ENCODE measurements around the gene TMEM200C.
"Not testable (repeated sequence)": the region's sequence is repeated elsewhere in the genome, so short reads cannot be mapped to it uniquely, and the experiment has no call there.

TMEM200C gene

DNA sequence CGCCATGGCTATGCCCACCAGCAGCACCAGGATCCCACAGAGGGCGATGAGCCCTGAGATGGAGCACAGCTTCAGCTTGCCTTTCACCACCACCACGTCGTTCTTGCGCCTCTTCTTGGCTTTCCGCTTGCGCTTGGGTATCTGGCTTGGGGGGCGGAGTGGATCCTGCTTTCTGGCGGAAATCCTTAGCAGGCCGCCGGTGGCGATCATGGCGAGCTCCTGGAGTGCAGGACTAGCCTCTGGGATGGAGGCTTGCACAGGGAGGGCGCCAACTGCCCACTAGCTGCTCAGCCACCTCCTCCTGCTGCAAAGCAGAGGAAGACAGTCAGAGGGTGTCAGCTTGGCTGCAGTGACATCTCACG lies 3.5 kb downstream of the TMEM200C start:
- no peak for DNase-seq

- no peak for DNase-seq
Measured at GRCh38 chr18:5891184-5891853, 4.0 kb downstream of the TMEM200C start.

- no peak for DNase-seq
Measured at GRCh38 chr18:5890331-5891183, 4.8 kb downstream of the TMEM200C start.

DNA sequence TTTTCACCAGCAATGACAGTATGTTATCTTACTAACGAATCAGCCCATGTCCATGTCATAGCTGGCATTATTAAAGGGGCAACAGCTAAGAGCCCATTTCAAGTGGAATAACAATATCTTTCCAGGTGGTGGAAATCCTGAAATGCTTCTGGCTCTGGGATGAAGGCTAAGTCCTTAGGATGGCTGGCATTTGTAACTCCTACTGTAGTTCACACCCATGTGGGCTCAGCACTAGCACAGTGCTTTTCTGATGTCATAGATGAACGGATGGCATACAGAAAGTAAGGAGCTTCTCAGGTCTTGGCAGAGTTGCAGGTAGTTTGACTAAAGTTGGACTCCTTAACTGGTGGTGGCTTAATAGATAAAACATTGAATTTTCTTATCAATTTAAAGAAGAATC lies 10.0 kb downstream of the TMEM200C start:
- no peak for DNase-seq

GRCh38 chr18:5884375-5884774 lies 10.9 kb downstream of the TMEM200C start:
- DNase-seq, result no peak

DNA sequence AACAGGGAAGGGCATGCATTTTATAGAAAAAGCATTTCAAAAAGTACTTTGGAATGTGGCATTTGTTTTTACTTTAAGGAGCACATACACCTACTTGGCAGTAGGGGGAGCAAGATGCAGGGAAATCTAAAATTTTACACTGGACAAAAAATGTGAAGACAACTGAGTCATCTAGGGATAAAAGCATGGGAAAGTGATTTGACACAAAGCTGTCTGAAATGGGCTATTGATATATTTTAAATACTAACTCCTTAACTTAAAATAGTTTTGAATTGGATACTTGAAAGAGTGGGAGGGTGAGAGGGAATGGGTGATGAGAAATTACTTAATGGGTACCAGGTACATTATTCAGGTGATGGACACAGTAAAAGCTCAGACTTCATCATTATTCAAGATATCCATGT lies 15.8 kb downstream of the TMEM200C start:
- peak; percentile 15 to 32 for DNase-seq

DNA sequence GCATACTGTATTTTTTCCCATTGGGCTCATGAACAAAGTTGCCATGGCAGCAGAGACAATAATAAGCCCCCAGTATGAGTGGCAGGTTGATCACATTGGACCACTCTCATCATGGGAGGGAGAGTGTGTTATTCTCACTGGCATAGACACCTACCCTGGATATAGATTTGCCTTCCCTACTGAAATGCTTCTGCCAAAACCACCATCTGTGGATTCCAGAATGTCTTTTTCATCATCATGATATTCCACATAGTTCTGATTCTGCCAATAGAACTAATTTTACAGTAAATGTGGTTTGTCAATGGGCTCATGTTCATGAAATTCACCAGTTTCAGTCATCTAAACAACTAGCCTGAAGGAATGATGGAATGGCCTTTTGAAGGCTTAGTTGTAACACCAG lies 18.4 kb downstream of the TMEM200C start:
- no peak for DNase-seq

DNA sequence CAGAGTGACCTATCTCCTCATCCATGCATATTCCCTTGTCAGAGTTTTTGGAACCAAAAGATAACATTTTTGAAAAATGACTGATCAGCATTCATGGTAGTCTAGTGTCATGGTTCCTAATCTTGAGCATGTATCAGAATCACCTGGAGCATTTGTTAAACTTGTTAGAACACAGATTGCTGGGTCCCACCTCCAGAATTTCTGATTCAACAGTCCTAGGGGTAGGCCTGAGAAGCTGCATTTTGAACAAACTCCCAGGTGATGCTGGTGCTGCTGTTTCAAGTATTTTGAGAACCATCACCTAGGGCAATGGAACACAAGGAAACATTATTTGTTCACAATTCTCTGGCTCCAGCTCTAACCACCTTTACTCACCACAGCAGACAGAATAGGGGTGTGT lies 21.0 kb downstream of the TMEM200C start:
- no peak for DNase-seq

DNA sequence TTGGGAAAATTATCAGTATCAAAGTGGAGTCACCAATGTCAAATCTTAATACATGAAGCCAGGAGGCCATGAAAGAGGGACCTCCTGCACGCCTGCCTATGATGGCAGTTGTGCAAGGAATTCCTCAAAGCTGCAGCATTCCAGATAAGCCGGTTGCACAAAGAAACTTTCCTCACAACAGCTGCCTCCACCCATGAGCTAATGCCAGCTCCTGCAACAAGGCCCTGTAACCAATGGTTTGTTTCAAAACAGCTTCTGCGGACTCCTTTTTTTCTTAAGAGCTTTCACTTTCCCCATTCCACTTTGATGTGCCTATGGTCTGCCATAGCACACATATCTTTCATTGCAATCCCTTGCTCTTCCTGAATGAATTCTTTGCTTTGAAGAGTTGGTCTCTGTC lies 22.4 kb downstream of the TMEM200C start:
- DNase-seq, result no peak

- no peak for DNase-seq
Measured at GRCh38 chr18:5871426-5871825, 23.9 kb downstream of the TMEM200C start.

DNA sequence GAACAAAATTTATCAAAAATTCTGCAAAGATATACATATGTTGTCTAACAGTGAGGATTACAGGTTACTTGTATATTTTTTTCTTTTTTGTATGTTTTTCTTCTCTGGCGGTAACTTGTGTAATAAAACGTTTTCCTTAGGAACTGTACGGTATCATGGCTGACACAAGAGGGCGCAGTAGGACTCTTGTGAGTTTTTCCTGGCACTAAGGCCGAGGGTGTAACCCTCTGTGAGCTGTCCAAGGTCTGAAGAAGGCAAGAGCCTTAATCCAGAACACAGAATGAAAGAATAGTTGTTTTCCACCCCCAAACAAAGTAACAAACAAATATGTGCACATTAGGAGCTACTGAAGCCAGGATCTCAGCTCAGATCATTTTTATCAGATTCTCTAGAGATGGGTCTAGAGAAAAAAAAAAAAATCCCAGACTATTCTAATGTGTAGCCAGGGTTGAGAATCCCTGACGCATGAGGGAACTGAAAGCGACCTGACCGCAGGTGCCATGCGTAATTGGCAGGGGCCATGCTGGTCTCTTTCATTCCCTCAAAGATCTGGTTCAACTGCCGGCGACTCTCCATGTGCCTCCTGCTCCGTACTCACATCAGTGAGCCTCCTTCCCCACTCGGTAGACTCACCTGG lies 27.0 kb downstream of the TMEM200C start:
- peak; percentile 81 to 85 for DNase-seq

GRCh38 chr18:5865521-5865920 lies 29.8 kb downstream of the TMEM200C start:
- DNase-seq, result no peak

- DNase-seq, result not testable (repeated sequence)
Measured at GRCh38 chr18:5862127-5862526, 33.2 kb downstream of the TMEM200C start.

- no peak for DNase-seq
Measured at GRCh38 chr18:5857180-5857579, 38.1 kb downstream of the TMEM200C start.

DNA sequence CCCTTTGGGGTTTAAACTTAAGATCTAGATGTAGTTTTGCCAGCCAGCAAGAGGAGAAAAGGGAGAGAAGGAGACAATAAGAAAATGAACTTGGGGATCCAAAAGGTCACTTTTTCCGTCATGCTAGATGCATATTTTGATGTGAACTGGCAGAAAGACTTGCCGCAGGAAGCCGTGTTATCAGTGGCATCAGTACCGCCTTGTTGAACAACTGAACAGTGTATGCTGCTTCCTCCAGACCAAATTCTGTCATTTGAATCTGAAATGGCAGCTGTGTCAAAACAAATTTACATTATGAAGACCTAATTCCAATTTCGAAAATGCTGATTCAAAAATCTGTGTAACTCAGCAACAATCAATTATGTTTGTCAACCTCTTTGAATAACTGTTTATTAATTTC lies 42.1 kb downstream of the TMEM200C start:
- DNase-seq, result no peak

DNA sequence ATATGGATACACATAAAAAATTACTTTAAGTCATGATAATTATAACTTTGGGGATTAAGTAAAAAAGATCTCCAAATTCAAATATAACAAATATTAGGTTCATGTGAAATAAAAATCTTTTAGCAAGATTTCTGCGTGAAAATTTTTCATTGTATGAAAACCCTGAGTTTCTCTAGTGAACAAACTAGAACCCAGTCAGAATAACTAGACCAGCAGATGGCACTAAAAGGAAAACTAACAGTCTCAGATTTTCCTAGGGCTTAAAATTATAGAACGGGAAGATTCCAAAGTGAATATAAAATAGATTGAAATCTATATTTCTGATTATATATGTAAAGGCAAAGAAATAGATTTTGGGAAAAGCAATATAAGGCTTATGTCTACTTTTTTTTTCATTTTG lies 43.3 kb downstream of the TMEM200C start:
- DNase-seq, result no peak

- no peak for DNase-seq
Measured at GRCh38 chr18:5842653-5843052, 52.7 kb downstream of the TMEM200C start.

- DNase-seq, result peak in 1 of 2 experiments; percentile 1
Measured at GRCh38 chr18:5841518-5841917, 53.8 kb downstream of the TMEM200C start.

- no peak for DNase-seq
Measured at GRCh38 chr18:5840547-5840946, 54.8 kb downstream of the TMEM200C start.

DNA sequence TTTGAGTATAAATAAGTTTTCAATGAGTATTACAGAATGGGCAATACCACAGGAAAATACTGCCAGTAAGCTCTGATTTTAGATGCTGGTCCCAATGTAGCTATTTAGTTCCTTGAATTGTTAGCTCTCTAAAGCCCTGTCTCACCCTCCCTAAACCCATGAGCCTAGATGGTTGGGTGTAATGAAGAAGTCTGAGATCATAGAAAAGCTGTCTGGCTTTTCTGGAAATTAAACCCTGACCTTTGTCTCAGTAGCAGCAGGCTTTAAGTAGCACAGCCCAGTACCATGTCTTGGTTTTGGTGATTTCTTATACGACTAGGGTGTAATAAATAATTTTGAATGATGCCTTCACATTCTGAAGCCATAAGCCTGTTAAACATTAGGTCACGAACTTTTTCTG lies 55.3 kb downstream of the TMEM200C start:
- no peak for DNase-seq

- DNase-seq, result no peak
Measured at GRCh38 chr18:5839102-5839501, 56.2 kb downstream of the TMEM200C start.

Data from AML-193 (cell line).